ENCODE measurements around the gene PHACTR1.

DNA sequence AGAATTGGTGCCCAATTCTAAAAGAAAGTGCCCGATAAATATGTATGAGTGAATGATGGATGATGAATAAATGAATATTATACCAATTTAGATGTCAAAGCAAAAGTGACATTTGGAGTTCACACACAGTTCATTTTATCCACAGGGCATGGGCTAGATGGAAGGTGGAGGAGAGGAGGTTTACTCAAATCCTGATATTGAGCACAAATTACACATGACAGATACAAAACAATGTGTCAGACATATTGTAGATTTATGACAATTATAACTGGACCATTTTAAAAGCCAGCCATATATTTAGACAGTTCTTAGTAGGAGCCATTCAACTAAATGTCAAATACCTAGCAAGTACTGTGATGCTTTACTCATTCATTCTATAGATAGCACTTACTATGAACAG is 23.4 kb upstream of the PHACTR1 start:
- TF ChIP-seq ZNF70 (CRISPR knock-in tag; IDR thresholded peaks at IDR 0.05) (no peak), ZFP3 (CRISPR knock-in tag; IDR thresholded peaks at IDR 0.05) (no peak), RARB (CRISPR knock-in tag; IDR thresholded peaks at IDR 0.05) (no peak), PPARA (CRISPR knock-in tag; IDR thresholded peaks at IDR 0.05; ENCODE audit: borderline replicate concordance) (no peak), OSR1 (CRISPR knock-in tag; IDR thresholded peaks at IDR 0.05) (no peak), CSDC2 (CRISPR knock-in tag; IDR thresholded peaks at IDR 0.05) (no peak), ZNF8 (CRISPR knock-in tag; IDR thresholded peaks at IDR 0.05) (no peak), ESRRG (CRISPR knock-in tag; IDR thresholded peaks at IDR 0.05) (no peak), BACH2 (CRISPR knock-in tag; IDR thresholded peaks at IDR 0.05; ENCODE audit: borderline replicate concordance) (no peak), ARNTL (CRISPR knock-in tag; IDR thresholded peaks at IDR 0.05; ENCODE audit: borderline replicate concordance, low read depth) (no peak), TCF4 (CRISPR knock-in tag; IDR thresholded peaks at IDR 0.05; ENCODE audit: borderline replicate concordance) (no peak)
- TF ChIP-seq, protein P1, sequence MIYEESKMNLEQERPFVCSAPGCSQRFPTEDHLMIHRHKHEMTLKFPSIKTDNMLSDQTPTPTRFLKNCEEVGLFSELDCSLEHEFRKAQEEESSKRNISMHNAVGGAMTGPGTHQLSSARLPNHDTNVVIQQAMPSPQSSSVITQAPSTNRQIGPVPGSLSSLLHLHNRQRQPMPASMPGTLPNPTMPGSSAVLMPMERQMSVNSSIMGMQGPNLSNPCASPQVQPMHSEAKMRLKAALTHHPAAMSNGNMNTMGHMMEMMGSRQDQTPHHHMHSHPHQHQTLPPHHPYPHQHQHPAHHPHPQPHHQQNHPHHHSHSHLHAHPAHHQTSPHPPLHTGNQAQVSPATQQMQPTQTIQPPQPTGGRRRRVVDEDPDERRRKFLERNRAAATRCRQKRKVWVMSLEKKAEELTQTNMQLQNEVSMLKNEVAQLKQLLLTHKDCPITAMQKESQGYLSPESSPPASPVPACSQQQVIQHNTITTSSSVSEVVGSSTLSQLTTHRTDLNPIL (CRISPR knock-in tag; IDR thresholded peaks at IDR 0.05; ENCODE audit: low read depth), result no peak
- TF ChIP-seq, protein P2, sequence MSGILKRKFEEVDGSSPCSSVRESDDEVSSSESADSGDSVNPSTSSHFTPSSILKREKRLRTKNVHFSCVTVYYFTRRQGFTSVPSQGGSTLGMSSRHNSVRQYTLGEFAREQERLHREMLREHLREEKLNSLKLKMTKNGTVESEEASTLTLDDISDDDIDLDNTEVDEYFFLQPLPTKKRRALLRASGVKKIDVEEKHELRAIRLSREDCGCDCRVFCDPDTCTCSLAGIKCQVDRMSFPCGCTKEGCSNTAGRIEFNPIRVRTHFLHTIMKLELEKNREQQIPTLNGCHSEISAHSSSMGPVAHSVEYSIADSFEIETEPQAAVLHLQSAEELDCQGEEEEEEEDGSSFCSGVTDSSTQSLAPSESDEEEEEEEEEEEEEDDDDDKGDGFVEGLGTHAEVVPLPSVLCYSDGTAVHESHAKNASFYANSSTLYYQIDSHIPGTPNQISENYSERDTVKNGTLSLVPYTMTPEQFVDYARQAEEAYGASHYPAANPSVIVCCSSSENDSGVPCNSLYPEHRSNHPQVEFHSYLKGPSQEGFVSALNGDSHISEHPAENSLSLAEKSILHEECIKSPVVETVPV (CRISPR knock-in tag; IDR thresholded peaks at IDR 0.05), result no peak
- TF ChIP-seq, protein P3, sequence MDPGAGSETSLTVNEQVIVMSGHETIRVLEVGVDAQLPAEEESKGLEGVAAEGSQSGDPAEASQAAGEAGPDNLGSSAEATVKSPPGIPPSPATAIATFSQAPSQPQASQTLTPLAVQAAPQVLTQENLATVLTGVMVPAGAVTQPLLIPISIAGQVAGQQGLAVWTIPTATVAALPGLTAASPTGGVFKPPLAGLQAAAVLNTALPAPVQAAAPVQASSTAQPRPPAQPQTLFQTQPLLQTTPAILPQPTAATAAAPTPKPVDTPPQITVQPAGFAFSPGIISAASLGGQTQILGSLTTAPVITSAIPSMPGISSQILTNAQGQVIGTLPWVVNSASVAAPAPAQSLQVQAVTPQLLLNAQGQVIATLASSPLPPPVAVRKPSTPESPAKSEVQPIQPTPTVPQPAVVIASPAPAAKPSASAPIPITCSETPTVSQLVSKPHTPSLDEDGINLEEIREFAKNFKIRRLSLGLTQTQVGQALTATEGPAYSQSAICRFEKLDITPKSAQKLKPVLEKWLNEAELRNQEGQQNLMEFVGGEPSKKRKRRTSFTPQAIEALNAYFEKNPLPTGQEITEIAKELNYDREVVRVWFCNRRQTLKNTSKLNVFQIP (CRISPR knock-in tag; IDR thresholded peaks at IDR 0.05; ENCODE audit: borderline replicate concordance, low read depth), result no peak

Data from SK-N-SH treated with all-trans-retinoic acid at 6 μM for 48 hours (cell line).